GM12878 (cell line): ENCODE measurements around the gene TNK1. TPM values are rescaled to one million over a fixed set of nuclear protein-coding genes. Genes with fewer than 3 reads are reported as not detected.

Experiments used
- ATAC-seq: fragments of 200-7000 bp; cut with Tn5 transposase; 3 replicates; pipeline ENCODE4 v1.9.1; 2020; ENCODE audit warnings: mild to moderate bottlenecking, moderate library complexity
- BruUV-seq: library from RNA; stranded (reverse); fragments of 400-500 nt; replicated peaks from 2 replicates; lab custom pipeline; 2021; lab: Mats Ljungman, UMichigan
- CTCF ChIA-PET: fragments of 300-600 bp; sonication (Branson Sonifier 250); formaldehyde crosslinking; extraction: SDS; loops from one replicate; lab custom pipeline; 2021; ENCODE audit warnings: inconsistent platforms; lab: Yijun Ruan, JAX
- POLR2A ChIA-PET: fragments of 350-600 bp; formaldehyde crosslinking; extraction: SDS; loops from one replicate; lab custom pipeline; 2021; ENCODE audit warnings: inconsistent platforms; lab: Charles Lee
- RAD21 ChIA-PET: fragments of 300-600 bp; sonication (Branson Sonifier 250); formaldehyde crosslinking; loops from one replicate; lab custom pipeline; 2023; ENCODE audit warnings: antibody characterized with exemption; ENCODE audit not compliant: unreplicated experiment; lab: Charles Lee
- SMC1A ChIA-PET: fragments of 300-600 bp; sonication (Branson Sonifier 250); formaldehyde crosslinking; loops from one replicate; lab custom pipeline; 2023; ENCODE audit not compliant: unreplicated experiment, uncharacterized antibody; lab: Charles Lee
- DNase-seq: peaks from one replicate; pipeline ENCODE4 v3.0.0-alpha.2; 2011; ENCODE audit warnings: low read depth, low spot score
- FAIRE-seq: peaks from 3 replicates; lab custom pipeline; 2011; peaks lifted over from hg19 to GRCh38; lab: Jason Lieb, UNC
- H2AFZ ChIP-seq: 2 replicates; pipeline ENCODE4 v1.6.0; 2011; ENCODE audit warnings: low read depth, low read length, control low read depth; ENCODE audit not compliant: control insufficient read depth
- H3K27ac ChIP-seq: 2 replicates; pipeline ENCODE4 v1.5.1; 2011; ENCODE audit warnings: control low read depth; ENCODE audit not compliant: control insufficient read depth, insufficient read depth
- H3K27me3 ChIP-seq, 2 experiments: replicated peaks in 1 of 2; 2 replicates each; pipeline versions ENCODE4 v1.6.0 to v1.6.1; 2011; ENCODE audit warnings: low read length in 1 of 2; ENCODE audit not compliant: control insufficient read depth in 2 of 2, insufficient read depth in 2 of 2
- H3K36me3 ChIP-seq, 2 experiments: 2 replicates each; pipeline ENCODE4 v1.5.1; 2011; ENCODE audit warnings: low read length in 1 of 2; ENCODE audit not compliant: control insufficient read depth in 2 of 2, insufficient read depth in 2 of 2
- H3K4me1 ChIP-seq: 2 replicates; pipeline ENCODE4 v1.6.1; 2011; ENCODE audit warnings: mild to moderate bottlenecking, low read length, moderate library complexity, mixed read lengths; ENCODE audit not compliant: control insufficient read depth, insufficient read depth
- H3K4me2 ChIP-seq: 2 replicates; pipeline ENCODE4 v1.6.0; 2011; ENCODE audit warnings: control low read depth; ENCODE audit not compliant: control insufficient read depth, insufficient read depth
- H3K4me3 ChIP-seq: fragments of 200-600 bp; sonication (generic); 2 replicates; pipeline ENCODE4 v1.5.1; 2016
- H3K79me2 ChIP-seq: 2 replicates; pipeline ENCODE4 v1.6.0; 2011; ENCODE audit warnings: low read length; ENCODE audit not compliant: control insufficient read depth, insufficient read depth
- H3K9ac ChIP-seq: 2 replicates; pipeline ENCODE4 v1.8.0; 2011; ENCODE audit warnings: low read length, control low read depth, mixed read lengths; ENCODE audit not compliant: control insufficient read depth, insufficient read depth
- H3K9me3 ChIP-seq: replicated peaks from 3 replicates; pipeline ENCODE4 v1.5.1; 2011; ENCODE audit warnings: mild to moderate bottlenecking, low read length; ENCODE audit not compliant: control insufficient read depth, insufficient read depth
- H4K20me1 ChIP-seq: 2 replicates; pipeline ENCODE4 v1.6.0; 2011; ENCODE audit not compliant: control insufficient read depth, insufficient read depth
- CREB1 ChIP-seq: IDR thresholded peaks from 2 replicates; pipeline ENCODE4 v1.6.1; 2012; ENCODE audit warnings: low read depth, mild to moderate bottlenecking, inconsistent platforms
- JUNB ChIP-seq: IDR thresholded peaks from 2 replicates; pipeline ENCODE4 v1.6.1; 2016; ENCODE audit warnings: antibody characterized with exemption, mild to moderate bottlenecking
- WGBS: methylation state at CpG from one replicate; pipeline ENCODE4 v1.1.6; 2016; ENCODE audit warnings: low lambda C conversion rate; ENCODE audit not compliant: insufficient replicate concordance, insufficient coverage; ENCODE audit errors: missing lambda C conversion rate; 5-methylcytosine and 5-hydroxymethylcytosine counted together
- in situ Hi-C: fragments of 300-500 bp; cut with MboI; formaldehyde crosslinking; loops from 9 replicates; pipeline ENCODE4 v1.14.3; 2018; ENCODE audit warnings: mixed read lengths
- intact Hi-C: fragments of 100-400 bp; cut with micrococcal nuclease; formaldehyde crosslinking; loops from one replicate; pipeline ENCODE4 v1.14.2; 2022; ENCODE audit not compliant: unreplicated experiment
- polyA plus RNA-seq, 11 experiments: library from polyadenylated mRNA; depleted of rRNA in 4 of 11; unstranded in 6 of 11; stranded (reverse) in 5 of 11; fragments of >200 nt; fragmentation: Nextera tagmentation in 4 of 11; fragmentation: Illumina TruSeq in 1 of 11; extraction: Ambion mirVana in 4 of 11; extraction: Trizol in 1 of 11; gene quantifications; 1 replicate in 1 of 11; 2 replicates in 10 of 11; pipeline versions ENCODE4 v1.2.1 to v1.2.3, GENCODE V29; 2011 to 2016; ENCODE audit warnings: inconsistent platforms in 2 of 11, missing spikeins in 2 of 11, low read depth in 1 of 11
- total RNA-seq, 4 experiments: library from RNA; depleted of rRNA in 3 of 4; stranded (reverse); fragments of >200 nt in 3 of 4; fragmentation: Illumina TruSeq in 1 of 4; extraction: Trizol in 1 of 4; gene quantifications; 2 replicates each; pipeline versions ENCODE4 v1.2.1 to v1.2.3, GENCODE V29; 2013 to 2021

The TNK1 gene
- total and polyA plus RNA-seq, 10 of the 15 experiments (the other 5 are each of a cell fraction or from before 2014, with no cell fraction given) = 0.06 to 2.5 (median 0.70) TPM

DNA sequence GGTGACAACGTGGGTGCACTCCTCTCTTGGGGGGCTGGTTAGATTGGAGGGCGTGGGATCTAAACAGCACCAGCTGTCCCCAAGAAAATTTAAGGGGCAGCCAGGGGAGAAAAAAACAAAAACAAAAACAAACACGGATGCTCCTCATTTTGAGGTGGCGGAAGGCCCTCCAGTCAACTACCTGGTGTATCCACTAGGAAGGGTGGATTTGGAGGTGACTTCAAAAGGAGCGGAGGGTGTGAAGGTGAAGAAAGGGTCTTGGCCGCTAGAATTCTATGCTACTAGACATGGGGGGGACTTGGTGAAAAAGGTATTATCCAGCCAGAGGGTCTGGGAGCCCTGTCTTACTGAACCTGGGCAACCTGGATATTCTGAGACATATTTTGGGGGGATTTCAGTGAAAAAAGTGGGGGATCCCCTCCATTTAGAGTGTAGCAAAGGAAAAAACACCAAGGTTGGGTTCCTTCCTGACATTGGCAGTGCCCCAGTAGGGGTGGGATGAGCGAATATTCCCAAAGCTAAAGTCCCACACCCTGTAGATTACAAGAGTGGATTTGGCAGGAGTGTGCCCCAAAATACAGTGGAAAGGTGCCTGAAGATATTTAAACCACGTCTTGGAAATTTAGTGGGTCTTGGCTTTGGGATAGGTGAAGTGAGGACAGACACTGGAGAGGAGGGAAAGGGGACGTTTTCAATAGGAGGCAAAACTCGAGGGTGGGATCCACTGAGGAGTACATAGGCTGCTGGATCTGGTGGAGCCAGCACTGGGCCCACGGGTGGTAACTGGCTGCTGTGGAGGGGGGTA is 58.0 kb downstream of the TNK1 start:
- H3K27me3 ChIP-seq = peaks cover 0 to 4% of the 10 kb centered on the region in 2 experiments; a peak in 2 of 4 replicates
- no TSS peak for BruUV-seq
- ChIA-PET POLR2A (interaction anchor here (0.5 to 8.2 kb wide), 7 partner anchors 16 to 758 kb away, joined by 3 to 63 read pairs (median 4); partner anchors contain the start of genes POLR2A, TMEM256 and ZBTB4), SMC1A (interaction anchor here (1.3 kb wide), 1 partner anchor 122 kb away, joined by 5 read pairs; no protein-coding TSS in a partner anchor)
- FAIRE-seq = no peak
- H3K36me3 ChIP-seq = no peaks in the 10 kb centered on the region
- no peak for DNase-seq
- no peaks in the 10 kb centered on the region for H3K9me3 ChIP-seq
- no peak overlapping the region for H2AFZ ChIP-seq
- H3K27ac ChIP-seq = no peak overlapping the region; the same call in 1 of the 2 replicates
- intact Hi-C loops = loop anchor here (5.0 to 10.0 kb wide), 4 partner anchors 37 to 394 kb away; partner anchors contain the start of genes KCTD11, SENP3, SLC16A11 and TMEM256
- peak overlapping the region; percentile 78 for H3K4me2 ChIP-seq
- peaks cover 6% of the 10 kb centered on the region for H3K79me2 ChIP-seq
- WGBS = 55% methylated on average over 10 of the region's 11 CpGs
- TF ChIP-seq CREB1 = peak; percentile 9; the same call in 1 of the 2 replicates
- no peak for TF ChIP-seq JUNB
- TF ChIP-seq, all 136 proteins: peak for 1
- Histone ChIP-seq H3K4me1 (peaks cover 29% of the 10 kb centered on the region), H3K9ac (peak overlapping the region; percentile 13), H4K20me1 (no peaks in the 10 kb centered on the region), H3K4me3 (peak overlapping the region; percentile 97)
- in situ Hi-C loops = no loop called here
- RAD21 ChIA-PET = interaction anchor here (0.8 to 1.6 kb wide), 4 partner anchors 16 to 121 kb away, joined by 3 to 7 read pairs (median 6); partner anchors contain the start of genes PLSCR3 and POLR2A
- ATAC-seq = no peak
- CTCF ChIA-PET = interaction anchor here (0.9 to 2.8 kb wide), 4 partner anchors 76 to 248 kb away, joined by 3 to 16 read pairs (median 4); partner anchors contain the start of genes SENP3 and TP53

Other genes starting within 250 kb of the TNK1 start
Only the 7 nearest of the 38 such genes appear.
- 3.8 and 4.5 TPM in 2 replicates for gene KCTD11, start 28.9 kb upstream of the TNK1 start, total RNA-seq (2014; rRNA removed)
- gene KCTD11, start 28.9 kb upstream of the TNK1 start, total RNA-seq (2014; rRNA removed; fragmentation: Illumina TruSeq; extraction: Trizol) = 1.8 and 1.9 TPM in 2 replicates
- gene KCTD11, start 28.9 kb upstream of the TNK1 start, total RNA-seq (2021) = 4.7 and 5.0 TPM in 2 replicates
- 4.4 and 7.3 TPM in 2 replicates for gene KCTD11, start 28.9 kb upstream of the TNK1 start, polyA plus RNA-seq (2011; rRNA removed)
- gene KCTD11, start 28.9 kb upstream of the TNK1 start, polyA plus RNA-seq (2014; fragmentation: Illumina TruSeq; extraction: Trizol) = 2.8 and 3.0 TPM in 2 replicates
- gene KCTD11, start 28.9 kb upstream of the TNK1 start, polyA plus RNA-seq (2014; fragmentation: Nextera tagmentation; extraction: Ambion mirVana) = under 1 TPM; 0.05 to 0.09 TPM
- gene KCTD11, start 28.9 kb upstream of the TNK1 start, polyA plus RNA-seq (2014; rRNA removed) = 4.7 and 5.1 TPM in 2 replicates
- gene KCTD11, start 28.9 kb upstream of the TNK1 start, polyA plus RNA-seq (2016; fragmentation: Nextera tagmentation; extraction: Ambion mirVana) = 1 to 10 TPM; 1.9 to 2.7 TPM
- 0.28 TPM in 1 of 2 replicates, not detected in the other for gene TMEM95, start 25.9 kb upstream of the TNK1 start, total RNA-seq (2014; rRNA removed)
- not detected in 2 replicates for gene TMEM95, start 25.9 kb upstream of the TNK1 start, total RNA-seq (2014; rRNA removed; fragmentation: Illumina TruSeq; extraction: Trizol)
- not detected in 2 replicates for gene TMEM95, start 25.9 kb upstream of the TNK1 start, total RNA-seq (2021)
- gene TMEM95, start 25.9 kb upstream of the TNK1 start, polyA plus RNA-seq (2011; rRNA removed) = 0.05 TPM in 1 of 2 replicates, not detected in the other
- not detected in 2 replicates for gene TMEM95, start 25.9 kb upstream of the TNK1 start, polyA plus RNA-seq (2014; fragmentation: Illumina TruSeq; extraction: Trizol)
- not detected for gene TMEM95, start 25.9 kb upstream of the TNK1 start, polyA plus RNA-seq (2014; fragmentation: Nextera tagmentation; extraction: Ambion mirVana)
- not detected in 2 replicates for gene TMEM95, start 25.9 kb upstream of the TNK1 start, polyA plus RNA-seq (2014; rRNA removed)
- not detected for gene TMEM95, start 25.9 kb upstream of the TNK1 start, polyA plus RNA-seq (2016; fragmentation: Nextera tagmentation; extraction: Ambion mirVana)
- gene PLSCR3, start 13.4 kb downstream of the TNK1 start, total RNA-seq (2014; rRNA removed) = 37.3 and 42.9 TPM in 2 replicates
- gene PLSCR3, start 13.4 kb downstream of the TNK1 start, total RNA-seq (2014; rRNA removed; fragmentation: Illumina TruSeq; extraction: Trizol) = 13.0 and 14.0 TPM in 2 replicates
- 44.2 and 45.6 TPM in 2 replicates for gene PLSCR3, start 13.4 kb downstream of the TNK1 start, total RNA-seq (2021)
- gene PLSCR3, start 13.4 kb downstream of the TNK1 start, polyA plus RNA-seq (2011; rRNA removed) = 3.7 and 9.9 TPM in 2 replicates
- gene PLSCR3, start 13.4 kb downstream of the TNK1 start, polyA plus RNA-seq (2014; fragmentation: Illumina TruSeq; extraction: Trizol) = 16.9 and 43.8 TPM in 2 replicates
- gene PLSCR3, start 13.4 kb downstream of the TNK1 start, polyA plus RNA-seq (2014; fragmentation: Nextera tagmentation; extraction: Ambion mirVana) = 10 to 100 TPM; 12.7 to 12.8 TPM
- gene PLSCR3, start 13.4 kb downstream of the TNK1 start, polyA plus RNA-seq (2014; rRNA removed) = 50.1 and 54.2 TPM in 2 replicates
- 10 to 100 TPM; 46.7 to 51.4 TPM for gene PLSCR3, start 13.4 kb downstream of the TNK1 start, polyA plus RNA-seq (2016; fragmentation: Nextera tagmentation; extraction: Ambion mirVana)
- 220 and 224 TPM in 2 replicates for gene TMEM256, start 23.0 kb downstream of the TNK1 start, total RNA-seq (2014; rRNA removed)
- 92.8 and 96.0 TPM in 2 replicates for gene TMEM256, start 23.0 kb downstream of the TNK1 start, total RNA-seq (2014; rRNA removed; fragmentation: Illumina TruSeq; extraction: Trizol)
- 94.0 and 100 TPM in 2 replicates for gene TMEM256, start 23.0 kb downstream of the TNK1 start, total RNA-seq (2021)
- 33.2 and 57.3 TPM in 2 replicates for gene TMEM256, start 23.0 kb downstream of the TNK1 start, polyA plus RNA-seq (2011; rRNA removed)
- 17.6 and 67.3 TPM in 2 replicates for gene TMEM256, start 23.0 kb downstream of the TNK1 start, polyA plus RNA-seq (2014; fragmentation: Illumina TruSeq; extraction: Trizol)
- gene TMEM256, start 23.0 kb downstream of the TNK1 start, polyA plus RNA-seq (2014; fragmentation: Nextera tagmentation; extraction: Ambion mirVana) = 100 to 1,000 TPM; 210 to 246 TPM
- 299 and 342 TPM in 2 replicates for gene TMEM256, start 23.0 kb downstream of the TNK1 start, polyA plus RNA-seq (2014; rRNA removed)
- gene TMEM256, start 23.0 kb downstream of the TNK1 start, polyA plus RNA-seq (2016; fragmentation: Nextera tagmentation; extraction: Ambion mirVana) = 10 to 100 TPM; 95.5 to 96.0 TPM
- gene NLGN2, start 26.8 kb downstream of the TNK1 start, total RNA-seq (2014; rRNA removed) = 0.11 TPM in 1 of 2 replicates, not detected in the other
- gene NLGN2, start 26.8 kb downstream of the TNK1 start, total RNA-seq (2014; rRNA removed; fragmentation: Illumina TruSeq; extraction: Trizol) = 0.04 TPM in 1 of 2 replicates, not detected in the other
- gene NLGN2, start 26.8 kb downstream of the TNK1 start, total RNA-seq (2021) = 0.87 and 1.2 TPM in 2 replicates
- 0.12 and 0.14 TPM in 2 replicates for gene NLGN2, start 26.8 kb downstream of the TNK1 start, polyA plus RNA-seq (2011; rRNA removed)
- gene NLGN2, start 26.8 kb downstream of the TNK1 start, polyA plus RNA-seq (2014; fragmentation: Illumina TruSeq; extraction: Trizol) = 0.11 and 0.32 TPM in 2 replicates
- under 1 TPM; 0.02 to 0.05 TPM for gene NLGN2, start 26.8 kb downstream of the TNK1 start, polyA plus RNA-seq (2014; fragmentation: Nextera tagmentation; extraction: Ambion mirVana)
- 0.39 and 0.58 TPM in 2 replicates for gene NLGN2, start 26.8 kb downstream of the TNK1 start, polyA plus RNA-seq (2014; rRNA removed)
- under 1 TPM in 1 of 2 experiments, not detected in 1; 0.08 TPM for gene NLGN2, start 26.8 kb downstream of the TNK1 start, polyA plus RNA-seq (2016; fragmentation: Nextera tagmentation; extraction: Ambion mirVana)
- not detected in 2 replicates for gene SPEM1, start 39.2 kb downstream of the TNK1 start, total RNA-seq (2014; rRNA removed)
- gene SPEM1, start 39.2 kb downstream of the TNK1 start, total RNA-seq (2014; rRNA removed; fragmentation: Illumina TruSeq; extraction: Trizol) = not detected in 2 replicates
- not detected in 2 replicates for gene SPEM1, start 39.2 kb downstream of the TNK1 start, total RNA-seq (2021)
- not detected in 2 replicates for gene SPEM1, start 39.2 kb downstream of the TNK1 start, polyA plus RNA-seq (2011; rRNA removed)
- not detected in 2 replicates for gene SPEM1, start 39.2 kb downstream of the TNK1 start, polyA plus RNA-seq (2014; fragmentation: Illumina TruSeq; extraction: Trizol)
- not detected for gene SPEM1, start 39.2 kb downstream of the TNK1 start, polyA plus RNA-seq (2014; fragmentation: Nextera tagmentation; extraction: Ambion mirVana)
- not detected in 2 replicates for gene SPEM1, start 39.2 kb downstream of the TNK1 start, polyA plus RNA-seq (2014; rRNA removed)
- not detected for gene SPEM1, start 39.2 kb downstream of the TNK1 start, polyA plus RNA-seq (2016; fragmentation: Nextera tagmentation; extraction: Ambion mirVana)
- gene SPEM2, start 44.5 kb downstream of the TNK1 start, total RNA-seq (2014; rRNA removed) = not detected in 2 replicates
- not detected in 2 replicates for gene SPEM2, start 44.5 kb downstream of the TNK1 start, total RNA-seq (2014; rRNA removed; fragmentation: Illumina TruSeq; extraction: Trizol)
- not detected in 2 replicates for gene SPEM2, start 44.5 kb downstream of the TNK1 start, total RNA-seq (2021)
- not detected in 2 replicates for gene SPEM2, start 44.5 kb downstream of the TNK1 start, polyA plus RNA-seq (2011; rRNA removed)
- not detected in 2 replicates for gene SPEM2, start 44.5 kb downstream of the TNK1 start, polyA plus RNA-seq (2014; fragmentation: Illumina TruSeq; extraction: Trizol)
- not detected for gene SPEM2, start 44.5 kb downstream of the TNK1 start, polyA plus RNA-seq (2014; fragmentation: Nextera tagmentation; extraction: Ambion mirVana)
- gene SPEM2, start 44.5 kb downstream of the TNK1 start, polyA plus RNA-seq (2014; rRNA removed) = not detected in 2 replicates
- not detected for gene SPEM2, start 44.5 kb downstream of the TNK1 start, polyA plus RNA-seq (2016; fragmentation: Nextera tagmentation; extraction: Ambion mirVana)